GM18909 (cell line): ENCODE measurements around the gene RPTOR.

Experiments used
- ATAC-seq: cut with Tn5 transposase; IDR thresholded peaks from one replicate; pipeline ENCODE4 v1.9.1; 2021; ENCODE audit warnings: mild to moderate bottlenecking; ENCODE audit not compliant: unreplicated experiment, poor library complexity

Gene RPTOR

DNA sequence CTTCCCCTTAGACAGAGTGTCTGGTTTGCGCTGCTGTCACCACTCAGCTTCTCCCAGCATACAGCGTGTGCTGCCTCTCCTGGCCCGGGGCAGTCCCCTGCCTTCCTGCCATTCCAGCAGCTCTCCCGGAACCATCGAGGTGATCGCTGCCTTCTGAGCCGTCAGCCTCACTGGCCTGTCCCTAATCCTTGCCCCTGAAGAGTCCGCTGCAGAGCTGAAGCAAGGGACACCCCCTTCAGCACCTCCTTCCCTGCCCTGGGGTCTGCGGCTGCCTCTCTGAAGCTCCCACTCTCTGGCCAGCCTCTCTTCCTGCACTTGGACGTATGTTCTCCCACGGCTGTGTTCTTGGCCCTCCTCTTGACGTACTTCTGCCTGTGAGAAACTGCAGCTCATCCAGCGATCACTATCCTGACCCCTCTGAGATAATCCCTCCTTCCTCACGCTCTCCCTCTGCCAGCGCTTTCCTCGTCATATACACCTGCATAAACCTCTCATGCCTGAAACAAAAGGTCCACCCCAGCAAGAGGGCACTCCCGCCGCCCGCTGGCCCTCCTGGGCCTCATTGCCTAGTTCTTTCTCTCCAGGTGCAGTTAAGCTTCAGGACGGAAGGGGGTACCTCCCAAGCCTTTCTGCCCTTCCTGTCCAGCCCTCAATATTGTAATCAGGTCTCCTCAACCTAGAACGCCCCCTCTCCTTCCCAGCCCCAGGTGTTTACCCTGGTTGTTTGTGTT lies 226.4 kb downstream of the RPTOR start:
- no peak for ATAC-seq

DNA sequence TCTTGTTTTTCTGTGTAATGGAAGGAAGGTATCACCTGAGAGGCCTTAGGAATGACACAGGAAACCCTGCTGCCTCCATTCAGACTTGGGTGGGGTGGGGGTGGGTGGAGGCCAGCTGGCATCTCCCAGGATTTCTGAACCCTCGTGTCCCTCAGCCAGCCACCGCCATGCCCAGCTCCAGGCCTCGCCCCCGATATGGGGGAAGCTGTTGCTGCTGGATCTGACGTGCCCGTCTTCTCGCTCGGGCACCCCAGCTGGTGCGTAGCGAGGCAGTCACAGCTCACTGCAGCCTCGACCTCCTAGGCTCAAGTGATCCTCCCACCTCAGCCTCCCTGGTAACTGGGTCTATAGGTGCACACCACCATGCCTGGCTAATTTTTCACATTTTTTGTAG lies 227.0 kb downstream of the RPTOR start:
- ATAC-seq, result no peak

- no peak for ATAC-seq
Measured at GRCh38 chr17:80772906-80773242, 228.2 kb downstream of the RPTOR start.

- no peak for ATAC-seq
Measured at GRCh38 chr17:80773243-80773991, 228.8 kb downstream of the RPTOR start.

DNA sequence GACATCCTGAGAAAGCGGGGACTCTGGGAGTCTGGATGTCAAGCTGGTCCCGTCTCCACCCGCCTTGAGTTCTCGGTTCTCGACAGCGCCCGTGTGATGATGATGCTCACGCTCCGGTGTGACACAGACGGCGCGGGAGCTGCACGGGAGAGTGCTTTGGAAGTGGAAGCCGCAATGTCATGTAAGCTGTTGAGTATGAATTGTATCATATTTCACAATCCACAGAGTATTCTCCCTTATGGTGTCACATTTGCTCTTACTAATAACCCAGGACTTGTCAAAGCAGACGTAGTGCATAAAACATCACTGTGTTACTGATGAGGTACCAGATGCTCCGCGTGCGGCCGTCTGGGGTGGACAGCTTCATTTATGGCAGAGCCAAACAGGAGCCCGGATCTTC lies 229.5 kb downstream of the RPTOR start:
- ATAC-seq, result no peak

DNA sequence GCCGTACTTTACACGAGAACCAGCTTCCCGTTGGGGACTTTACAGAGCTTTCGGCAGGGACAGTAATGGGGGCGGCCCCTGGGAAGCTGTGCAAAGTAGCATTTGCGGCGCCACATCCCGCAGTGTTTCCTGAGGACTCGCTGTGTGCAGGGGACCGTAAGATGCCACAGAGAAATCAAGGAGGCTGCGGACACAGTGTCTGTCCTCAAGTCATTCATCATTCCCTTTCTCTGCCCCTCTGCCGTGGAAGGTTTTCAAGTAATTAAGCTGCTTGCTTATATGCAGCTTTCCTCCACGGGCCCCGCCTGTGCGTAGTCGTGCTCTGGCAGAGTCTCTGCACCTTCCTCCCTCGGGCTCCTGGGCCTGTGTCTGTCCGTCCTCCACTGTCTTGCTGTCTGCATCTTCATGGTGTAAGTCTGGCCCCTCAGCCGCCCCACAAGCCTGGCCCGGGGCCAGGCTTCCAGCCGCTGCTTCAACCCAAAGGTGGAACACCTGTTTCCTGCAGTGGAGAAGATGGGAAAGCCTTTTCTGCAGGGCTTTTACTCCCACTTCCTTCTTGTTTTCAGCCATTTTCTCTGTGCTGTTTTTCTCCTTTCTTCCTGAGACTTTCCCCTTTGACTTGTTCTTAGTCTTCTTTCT lies 230.1 kb downstream of the RPTOR start:
- ATAC-seq, result no peak

GRCh38 chr17:80775863-80776262 lies 231.2 kb downstream of the RPTOR start:
- no peak for ATAC-seq

GRCh38 chr17:80777274-80777673 lies 232.6 kb downstream of the RPTOR start:
- no peak for ATAC-seq

- no peak for ATAC-seq
Measured at GRCh38 chr17:80778716-80779115, 234.1 kb downstream of the RPTOR start.

GRCh38 chr17:80779336-80779735 lies 234.7 kb downstream of the RPTOR start:
- no peak for ATAC-seq

GRCh38 chr17:80779961-80780380 lies 235.3 kb downstream of the RPTOR start:
- no peak for ATAC-seq

DNA sequence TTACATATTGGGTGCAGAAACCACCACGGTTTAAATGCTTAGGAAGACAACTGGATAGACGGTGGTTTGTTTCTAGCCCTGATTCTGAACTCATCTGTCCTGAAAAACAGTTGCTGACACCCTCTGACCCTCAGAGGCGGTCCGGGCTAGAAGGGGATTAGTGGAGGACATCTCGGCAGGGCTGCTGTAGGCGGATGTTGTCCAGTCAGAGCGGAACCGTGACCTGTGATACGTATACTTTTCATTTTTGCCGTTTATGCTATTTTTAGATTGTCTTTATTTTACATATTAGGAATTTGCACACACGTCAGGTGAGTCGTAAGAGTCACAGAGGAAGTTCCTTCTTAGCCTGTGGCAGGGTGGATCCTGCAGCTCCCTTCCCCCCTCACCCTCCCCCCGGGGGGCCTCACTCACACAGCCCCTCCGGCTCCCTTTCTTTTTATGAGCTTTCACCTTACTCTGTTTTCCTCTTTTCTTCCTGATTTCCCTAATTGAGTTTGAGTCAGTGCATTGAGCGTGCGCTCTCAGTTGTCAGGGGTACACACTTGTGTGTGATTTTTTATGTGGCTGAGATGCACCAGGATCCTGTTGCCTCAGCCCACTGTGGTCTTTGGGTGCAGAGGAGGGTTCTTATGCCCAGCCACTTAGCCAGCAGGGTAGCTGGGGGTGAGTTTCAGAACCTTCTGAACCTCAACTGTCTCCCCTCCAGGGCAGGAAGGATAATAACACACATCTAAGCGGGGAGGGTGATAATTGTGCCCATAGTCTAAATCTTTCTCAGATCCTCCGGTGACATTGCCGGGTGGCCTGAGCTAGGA lies 236.0 kb downstream of the RPTOR start:
- no peak for ATAC-seq

DNA sequence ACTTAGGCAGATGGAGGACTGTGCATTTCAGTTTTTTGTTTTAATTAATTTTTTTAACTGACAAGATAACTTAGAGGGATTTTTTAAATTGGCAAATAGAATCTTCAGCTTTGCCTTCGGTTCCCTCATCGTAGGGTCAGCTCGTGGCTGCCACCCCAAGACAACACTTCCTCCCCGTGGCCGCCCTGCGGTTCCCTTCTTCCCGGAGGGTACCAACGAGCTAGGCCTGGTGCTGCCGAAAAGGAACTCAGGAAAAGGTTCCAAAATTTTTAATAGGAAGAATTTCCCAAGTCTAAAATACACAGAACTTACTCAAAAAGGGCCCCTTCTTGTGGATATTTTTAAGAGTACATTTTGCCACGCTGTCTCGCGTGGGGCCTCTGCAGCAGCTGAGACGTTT lies 236.6 kb downstream of the RPTOR start:
- ATAC-seq, result no peak

DNA sequence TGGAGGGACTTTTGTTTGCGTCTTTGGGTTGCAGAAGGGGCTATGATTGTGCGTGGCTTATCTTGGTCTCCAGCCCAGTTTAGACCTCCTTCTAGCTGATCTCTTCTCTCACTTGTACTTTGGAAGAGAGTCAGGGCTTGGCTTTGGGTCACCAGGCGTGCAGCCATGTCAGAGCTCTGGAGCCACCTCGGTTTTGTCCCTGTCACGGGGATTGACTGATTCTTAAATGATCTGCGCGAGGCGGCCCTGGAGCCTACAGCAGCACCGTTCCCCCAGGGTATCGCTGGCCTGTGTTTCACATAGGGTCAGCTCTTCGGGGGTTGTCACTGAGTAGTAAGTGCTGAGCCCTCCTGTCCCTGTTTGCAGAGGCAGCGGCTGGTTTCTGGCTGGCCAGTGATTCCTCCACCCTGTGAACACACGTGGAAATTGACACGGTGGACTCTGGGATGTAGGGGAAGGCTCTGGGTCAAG lies 237.2 kb downstream of the RPTOR start:
- ATAC-seq, result no peak

GRCh38 chr17:80782536-80783427 lies 238.1 kb downstream of the RPTOR start:
- ATAC-seq, result no peak

DNA sequence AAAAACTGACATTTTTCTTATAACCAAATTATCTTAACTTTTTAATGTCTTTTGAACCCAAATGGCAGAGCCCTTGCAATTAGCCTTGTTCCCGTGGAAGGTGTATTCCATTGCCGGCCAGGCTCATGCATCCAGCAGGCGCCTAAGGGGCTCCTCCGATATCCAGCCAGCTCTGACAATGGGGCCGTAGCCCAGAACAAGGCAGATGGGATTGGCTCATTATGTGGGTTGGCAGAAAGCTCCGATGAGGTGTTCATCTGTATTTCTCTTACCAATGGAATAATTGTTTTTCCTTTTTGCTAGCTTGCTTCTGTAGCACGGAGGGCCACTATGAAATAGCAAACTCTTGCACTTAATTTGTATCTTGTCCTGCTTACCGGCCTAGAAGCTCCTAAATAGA lies 238.8 kb downstream of the RPTOR start:
- ATAC-seq, result no peak

DNA sequence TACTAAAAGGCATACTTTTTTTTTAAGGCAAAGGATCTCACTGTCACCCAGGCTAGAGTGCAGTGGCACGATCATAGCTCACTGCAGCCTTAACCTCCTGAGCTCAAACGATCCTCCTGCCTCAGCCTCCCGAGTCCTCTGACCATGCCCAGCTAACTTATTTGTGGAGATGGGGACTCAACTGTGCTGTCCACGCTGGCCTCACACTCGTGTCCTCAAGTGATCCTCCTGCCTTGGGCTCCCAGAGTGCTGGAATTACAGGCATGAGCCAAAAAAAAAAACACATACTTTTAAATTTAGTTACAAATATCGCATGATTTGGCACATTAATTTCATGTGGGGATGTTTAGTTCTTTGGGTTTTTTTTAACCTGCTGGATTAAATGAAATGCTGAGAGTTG lies 239.3 kb downstream of the RPTOR start:
- ATAC-seq, result no peak

GRCh38 chr17:80785477-80786178 lies 241.0 kb downstream of the RPTOR start:
- ATAC-seq, result no peak

GRCh38 chr17:80786470-80786869 lies 241.8 kb downstream of the RPTOR start:
- ATAC-seq, result no peak
